Erythroblast (primary cell): ENCODE results near the gene RAB7A.
"Not testable (repeated sequence)": the region's sequence is repeated elsewhere in the genome, so short reads cannot be mapped to it uniquely, and the experiment has no call there.

Source experiments
- DNase-seq, 2 experiments: peaks; one replicate each; lab custom pipeline; 2025; lab: John Stamatoyannopoulos, UW
- GATA1 ChIP-seq: IDR thresholded peaks from 2 replicates; pipeline ENCODE4 v1.6.1; 2011; ENCODE audit warnings: low read depth, mild to moderate bottlenecking, control low read depth, low read length, moderate library complexity
- POLR2A ChIP-seq: IDR thresholded peaks from 2 replicates; pipeline ENCODE4 v1.6.1; 2011; ENCODE audit warnings: mild to moderate bottlenecking, low read length

Gene RAB7A

DNA sequence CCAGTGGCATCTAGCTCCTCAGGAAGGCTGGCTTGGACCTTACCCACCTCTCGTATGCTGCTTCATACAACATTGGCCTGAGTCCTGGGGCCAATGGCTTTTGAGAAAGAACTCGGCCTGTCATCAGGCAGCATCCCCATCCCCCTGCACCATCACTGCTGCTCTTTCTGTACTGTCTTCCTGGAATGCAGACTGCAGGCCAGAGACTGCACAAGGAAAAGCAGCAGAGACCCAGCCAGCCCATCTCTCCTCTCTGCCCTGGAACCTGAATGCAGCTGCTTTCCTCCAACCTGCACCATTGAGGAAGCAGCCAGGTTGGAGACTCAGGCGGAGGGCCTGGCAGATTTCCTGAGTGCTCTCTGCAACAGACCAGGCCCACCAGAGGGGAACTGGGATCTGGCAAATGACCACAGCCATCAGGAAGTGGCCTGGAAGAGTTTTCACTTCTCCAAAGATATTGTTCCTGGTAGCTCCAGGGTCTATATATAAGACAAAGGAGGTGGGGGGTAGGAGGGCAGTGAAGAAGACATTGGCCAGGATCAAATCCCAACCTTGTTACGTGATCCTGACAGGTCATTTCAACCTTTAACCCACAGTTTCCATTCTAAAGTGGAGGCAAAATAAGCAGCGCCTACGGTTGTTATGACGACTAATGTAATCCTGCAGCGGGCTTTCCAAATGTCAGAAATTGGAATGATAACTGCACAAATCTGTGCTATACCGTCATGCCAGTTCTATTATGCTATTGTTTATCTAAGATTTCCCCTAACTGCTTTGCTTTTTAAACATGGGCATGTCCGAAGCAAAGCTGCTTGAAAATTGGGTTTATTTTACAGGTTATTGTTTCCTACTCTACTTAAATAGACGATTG is 24.4 kb upstream of the RAB7A start:
- TF ChIP-seq POLR2A (no peak), GATA1 (no peak)
- DNase-seq: no peak

GRCh38 chr3:128702391-128702790 is 23.6 kb upstream of the RAB7A start:
- DNase-seq: no peak
- no peak for TF ChIP-seq POLR2A
- TF ChIP-seq GATA1: no peak

DNA sequence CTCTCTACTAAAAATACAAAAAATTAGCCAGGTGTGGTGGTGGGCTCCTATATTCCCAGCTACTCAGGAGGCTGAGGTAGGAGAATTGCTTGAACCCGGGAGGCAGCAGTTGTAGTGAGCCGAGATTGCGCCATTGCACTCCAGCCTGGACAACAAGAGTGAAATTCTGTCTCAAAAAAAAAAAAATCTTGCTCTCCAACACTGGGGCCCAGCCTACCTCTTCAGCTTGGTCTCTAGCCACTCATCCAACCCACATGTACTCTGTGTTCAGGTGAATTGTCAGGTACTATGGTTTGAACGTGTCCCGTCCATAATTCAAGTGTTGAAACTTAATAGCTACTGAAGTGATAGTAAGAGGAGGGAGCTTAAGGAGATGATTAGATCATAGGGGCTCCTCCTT is 22.4 kb upstream of the RAB7A start:
- DNase-seq: no peak
- TF ChIP-seq GATA1 (no peak), POLR2A (no peak)

GRCh38 chr3:128706086-128706615 is 19.8 kb upstream of the RAB7A start:
- no peak for TF ChIP-seq GATA1
- no peak for DNase-seq

- TF ChIP-seq GATA1 (no peak), POLR2A (no peak)
- no peak for DNase-seq
These were observed 18.0 kb upstream of the RAB7A start for GRCh38 chr3:128707928-128708494.

GRCh38 chr3:128709038-128709437 is 16.9 kb upstream of the RAB7A start:
- no peak for TF ChIP-seq GATA1
- TF ChIP-seq POLR2A: no peak
- no peak for DNase-seq

- TF ChIP-seq GATA1: no peak
- TF ChIP-seq POLR2A: no peak
These were observed 16.3 kb upstream of the RAB7A start for GRCh38 chr3:128709506-128710210.

GRCh38 chr3:128710816-128711433 is 15.1 kb upstream of the RAB7A start:
- TF ChIP-seq GATA1 (no peak), POLR2A (no peak)

More at GRCh38 chr3:128709506-128710210, 16.3 kb upstream of the RAB7A start:
- DNase-seq: no peak

GRCh38 chr3:128712848-128713247 is 13.1 kb upstream of the RAB7A start:
- TF ChIP-seq GATA1 (no peak), POLR2A (no peak)
- no peak for DNase-seq

More at GRCh38 chr3:128710816-128711433, 15.1 kb upstream of the RAB7A start:
- DNase-seq: no peak

GRCh38 chr3:128714887-128715491 is 11.0 kb upstream of the RAB7A start:
- no peak for DNase-seq
- no peak for TF ChIP-seq POLR2A
- TF ChIP-seq GATA1: no peak

DNA sequence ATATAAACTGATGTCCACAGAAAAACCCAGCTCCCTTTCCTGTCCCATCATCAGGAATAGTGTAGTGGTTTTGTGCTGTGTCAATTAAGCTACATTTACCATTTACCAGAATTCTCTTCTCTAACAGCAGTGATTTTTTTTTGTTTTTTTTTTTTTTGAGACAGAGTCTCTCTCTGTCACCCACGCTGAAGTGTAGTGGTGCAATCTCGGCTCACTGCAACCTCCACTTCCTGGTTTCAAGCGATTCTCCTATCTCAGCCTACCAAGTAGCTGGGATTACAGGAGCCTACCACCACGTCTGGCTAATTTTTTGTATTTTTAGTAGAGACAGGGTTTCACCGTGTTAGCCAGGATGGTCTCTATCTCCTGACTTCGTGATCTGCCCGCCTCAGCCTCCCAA is 7.1 kb upstream of the RAB7A start:
- not testable (repeated sequence) for DNase-seq

DNA sequence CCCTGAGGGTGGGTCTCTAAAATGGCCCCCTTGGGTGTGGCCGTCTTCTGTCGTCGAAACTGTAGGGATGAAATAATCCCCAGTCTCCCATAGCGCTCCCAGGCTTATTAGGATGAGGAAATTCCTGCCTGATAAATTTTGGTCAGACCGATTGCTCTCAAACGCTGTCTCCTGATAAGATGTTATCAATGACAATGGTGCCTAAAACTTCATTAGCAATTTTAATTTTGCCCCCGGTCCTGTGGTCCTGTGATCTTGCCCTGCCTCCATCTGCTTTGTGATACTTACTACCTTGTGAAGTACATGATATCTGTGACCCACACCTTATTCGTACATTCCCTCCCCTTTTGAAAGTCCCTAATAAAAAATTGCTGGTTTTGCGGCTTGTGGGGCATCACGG is 5.1 kb upstream of the RAB7A start:
- no peak for DNase-seq
- TF ChIP-seq POLR2A: no peak
- TF ChIP-seq GATA1: no peak

- DNase-seq: peak; percentile 40 to 68
- TF ChIP-seq POLR2A: no peak
- TF ChIP-seq GATA1: no peak
These were observed 2.5 kb upstream of the RAB7A start for GRCh38 chr3:128723477-128723876.

DNA sequence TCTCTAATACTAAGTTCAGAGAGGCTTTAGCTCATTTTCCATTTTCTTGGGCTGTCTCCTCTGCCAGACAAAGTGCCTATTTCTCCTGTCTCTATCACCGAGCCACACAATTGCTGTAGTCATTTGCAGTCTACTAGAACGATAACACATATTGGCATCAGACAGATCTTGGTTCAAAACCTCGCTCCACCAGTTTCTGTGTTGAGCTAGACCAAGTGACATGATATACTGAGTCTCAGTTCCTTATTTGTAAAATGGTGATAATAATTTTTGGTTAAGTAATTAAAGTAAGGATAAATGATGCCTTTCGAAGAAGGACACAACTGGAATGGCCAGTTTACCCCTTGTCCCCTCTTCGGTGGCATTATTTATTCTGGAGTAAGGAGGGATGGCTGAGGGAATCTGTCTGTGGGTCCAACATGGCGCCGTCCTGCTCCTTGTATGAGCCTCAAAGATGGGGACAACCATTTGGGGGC is 398 bp upstream of the RAB7A start:
- TF ChIP-seq GATA1 (no peak), POLR2A (no peak)
- no peak for DNase-seq
